Stimulated activated CD8-positive, alpha-beta memory T cell treated with anti-CD3 and anti-CD28 coated beads, Interleukin-7, amount 100 ng/mL, for 1 hour (primary cell): Measurements from ENCODE around the gene PIK3C3.
"Not testable (repeated sequence)": the region's sequence is repeated elsewhere in the genome, so short reads cannot be mapped to it uniquely, and the experiment has no call there.

Source experiments
- DNase-seq, 2 donors: peaks; one replicate each; pipeline ENCODE4 v3.0.0-alpha.2; 2020; ENCODE audit warnings: low read depth in 2 of 2

PIK3C3 gene

DNA sequence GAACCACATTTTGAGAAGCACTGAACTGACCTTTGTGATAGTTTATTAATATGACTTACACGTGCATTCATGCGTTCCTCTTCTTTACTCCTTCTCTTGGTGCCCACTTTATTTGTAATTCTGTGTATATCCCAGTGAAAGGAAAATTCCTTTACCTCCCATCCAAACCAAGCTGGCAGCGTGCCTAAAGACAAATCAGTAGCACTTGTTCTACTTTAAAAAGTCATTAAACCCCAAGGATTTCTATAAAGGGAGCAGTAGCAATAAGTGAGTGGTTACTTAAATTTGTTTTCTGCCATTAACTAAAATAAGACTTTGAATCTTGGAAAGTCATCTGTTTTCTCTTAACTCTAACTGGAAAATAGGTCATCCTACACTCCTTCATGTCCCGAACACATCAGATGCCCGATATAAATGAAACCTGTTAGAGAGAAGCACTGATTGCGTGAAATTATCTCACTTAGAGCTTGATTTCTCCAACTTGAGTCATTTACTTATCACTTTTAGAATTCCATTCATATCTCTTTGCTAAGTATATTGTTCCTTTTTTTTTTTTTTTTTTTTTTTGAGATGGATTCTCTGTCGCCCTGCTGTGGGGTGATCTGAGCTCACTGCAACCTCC, 10.7 kb downstream of the PIK3C3 start:
- no peak for DNase-seq

DNA sequence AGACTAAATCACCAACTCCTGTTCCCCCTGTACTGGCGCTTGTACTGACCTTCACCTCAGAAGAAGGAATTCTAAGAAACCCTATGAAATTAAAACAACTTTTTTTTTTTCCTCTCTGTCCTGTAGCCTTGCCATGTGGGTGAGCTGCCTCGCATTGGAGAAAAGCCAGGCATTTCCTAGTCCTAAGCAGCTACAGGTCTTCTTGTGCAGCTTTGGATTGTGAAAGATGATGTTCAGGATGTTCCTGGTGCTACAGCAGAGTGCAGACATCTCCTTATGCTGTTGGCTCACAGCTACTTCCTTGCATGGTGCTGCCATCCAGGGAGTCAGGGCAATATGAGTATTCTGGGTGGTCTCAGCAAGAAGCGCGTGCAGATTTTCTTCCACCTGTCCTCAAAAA, 11.9 kb downstream of the PIK3C3 start:
- no peak for DNase-seq

DNA sequence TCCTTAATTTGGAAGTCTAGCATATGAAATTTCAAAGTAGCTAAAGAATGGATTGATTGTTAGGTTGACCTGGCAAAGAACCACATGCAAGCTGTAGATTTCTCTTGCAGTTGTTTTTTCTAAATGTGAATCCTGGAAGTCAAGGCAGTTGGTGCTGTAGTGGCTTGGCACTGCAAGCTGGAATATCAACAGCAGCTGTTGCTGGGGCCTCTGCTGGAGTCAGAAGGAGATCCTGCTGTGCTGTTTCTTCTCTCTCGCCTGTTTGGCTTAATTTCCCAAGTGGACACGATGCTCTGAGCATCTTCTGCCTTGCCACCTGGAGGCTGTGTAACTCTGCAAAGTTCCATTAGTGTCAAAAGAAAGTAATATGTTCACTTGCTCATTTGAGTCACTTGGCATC, 12.6 kb downstream of the PIK3C3 start:
- DNase-seq, result no peak

DNA sequence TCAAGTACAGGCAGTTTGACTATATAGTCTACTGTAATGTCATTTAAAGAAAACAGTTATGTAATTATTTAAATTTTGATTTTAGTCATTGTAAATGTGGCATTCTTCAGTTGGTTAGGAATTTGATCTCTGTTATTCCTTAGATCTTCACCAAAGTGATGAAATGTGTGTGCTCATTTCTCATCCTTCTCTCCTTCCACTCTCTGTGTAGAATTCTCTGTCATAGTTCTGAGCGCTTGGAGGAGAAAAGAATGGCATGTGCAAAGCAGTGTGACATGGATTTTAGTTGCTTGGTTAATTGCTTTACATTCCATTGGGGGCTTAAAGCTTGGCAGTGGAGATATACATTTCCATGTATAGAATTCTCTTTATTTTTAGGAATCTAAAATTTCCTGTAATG, 14.8 kb downstream of the PIK3C3 start:
- no peak for DNase-seq

DNA sequence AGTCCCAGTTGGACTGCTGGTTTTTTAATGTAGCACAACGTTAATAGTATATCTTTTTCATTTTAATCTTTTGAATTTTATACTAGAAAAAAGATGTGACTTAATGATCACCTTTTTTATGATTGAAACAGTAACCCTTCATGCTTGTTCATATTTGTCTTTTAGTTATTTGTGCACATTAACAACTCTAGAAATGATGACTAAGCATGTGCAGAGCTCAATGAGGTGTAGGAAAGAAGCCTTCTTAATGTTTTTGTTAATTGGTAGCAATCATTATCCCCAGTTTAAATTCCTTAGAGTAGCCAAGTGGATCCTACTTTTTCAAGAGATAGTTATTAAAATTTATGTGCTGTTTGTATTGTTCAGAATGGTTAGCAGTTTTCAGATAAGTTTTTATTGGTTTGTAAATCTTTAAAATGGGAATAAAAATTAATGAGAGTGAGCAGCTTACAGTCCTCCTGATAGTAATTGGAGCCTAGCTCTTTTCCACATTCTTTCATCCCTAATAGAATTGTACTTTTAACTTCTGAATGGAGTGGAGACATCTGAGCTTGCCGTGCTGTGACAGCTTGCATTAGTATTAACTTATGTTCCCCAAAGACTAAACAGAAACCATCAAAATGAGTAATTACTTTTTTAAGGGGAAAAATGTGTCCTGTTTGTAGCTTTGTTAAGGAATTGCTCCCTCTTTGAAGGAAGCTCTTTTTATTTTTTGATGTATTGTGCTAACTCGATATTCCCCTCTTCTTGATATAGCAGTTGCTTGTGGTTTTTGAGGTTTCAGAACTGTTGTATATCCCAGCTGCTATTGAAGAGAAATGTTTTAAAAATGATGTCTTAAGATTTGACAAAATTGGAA, 17.3 kb downstream of the PIK3C3 start:
- no peak for DNase-seq

DNA sequence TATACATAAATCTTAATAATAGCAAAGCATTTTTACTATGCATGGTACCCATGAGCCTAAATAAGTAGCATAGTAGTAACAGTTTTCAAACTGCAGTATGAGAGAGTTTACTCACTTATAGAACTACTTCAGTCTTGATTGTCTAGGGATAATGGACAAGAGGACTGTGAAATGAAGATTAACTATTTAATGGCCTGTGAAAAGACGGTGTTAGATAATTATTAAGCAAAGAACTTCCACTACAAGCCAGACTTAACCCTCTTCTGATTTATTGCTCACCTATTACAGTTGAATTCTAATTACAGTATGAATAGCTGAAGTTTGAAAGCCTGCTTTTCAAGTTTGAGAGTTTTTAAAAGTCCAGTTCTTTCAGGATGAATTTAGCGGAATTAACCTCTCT, 18.9 kb downstream of the PIK3C3 start:
- no peak for DNase-seq

DNA sequence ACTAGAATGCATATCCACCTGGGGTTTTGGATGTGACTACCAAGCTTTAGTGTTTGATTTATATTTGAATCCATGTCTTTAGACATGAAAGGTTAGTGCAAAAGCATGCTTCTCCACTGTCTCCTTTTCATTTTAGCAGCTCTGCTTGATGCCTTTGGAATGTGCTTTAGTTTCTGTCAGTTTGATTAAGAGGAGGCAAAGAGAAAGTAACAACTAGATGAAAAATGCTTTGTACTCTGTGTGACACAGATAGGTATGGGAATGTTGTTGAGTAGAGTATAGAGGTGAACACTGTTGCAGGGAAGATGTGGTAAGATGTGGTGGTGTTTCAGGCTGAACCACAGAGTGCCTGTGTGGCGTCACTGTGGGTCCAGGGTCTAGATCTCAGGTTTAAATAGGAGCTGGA, 19.8 kb downstream of the PIK3C3 start:
- no peak for DNase-seq

DNA sequence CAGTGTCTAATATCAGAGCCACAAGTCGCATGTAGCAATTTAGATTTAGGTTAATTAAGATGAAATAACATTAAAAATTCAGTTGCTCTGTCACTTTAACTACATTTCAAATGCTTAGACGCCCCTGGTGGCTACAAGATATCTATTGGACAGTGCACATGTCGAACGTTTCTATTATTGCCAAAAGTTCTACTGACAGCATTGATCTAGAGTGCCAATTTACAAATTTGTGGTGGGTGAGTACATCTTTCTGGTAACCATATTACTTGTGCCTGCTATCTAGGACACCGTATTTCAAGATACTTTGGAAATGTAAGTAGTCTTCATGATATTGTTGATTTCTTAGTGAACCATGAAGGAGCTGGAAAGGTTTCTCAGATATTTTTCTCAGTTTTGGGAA, 20.2 kb downstream of the PIK3C3 start:
- no peak for DNase-seq

DNA sequence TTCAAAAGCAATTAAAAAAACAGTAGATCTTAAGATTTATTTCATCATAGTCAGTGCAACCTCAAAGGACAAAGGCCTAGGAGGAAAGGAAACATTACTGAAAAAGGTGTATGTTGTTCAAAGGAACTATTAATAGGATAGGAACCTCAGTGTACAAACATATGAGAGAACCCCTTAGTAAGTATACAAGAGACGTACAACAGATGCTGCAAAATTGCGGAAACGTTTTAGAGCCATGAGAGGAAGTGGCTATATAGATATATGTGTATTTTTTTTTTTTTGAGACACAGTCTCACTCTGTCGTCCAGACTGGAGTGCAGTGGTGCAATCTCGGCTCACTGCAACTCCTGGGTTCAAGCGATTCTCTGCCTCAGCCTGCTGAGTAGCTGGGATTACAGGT, 22.2 kb downstream of the PIK3C3 start:
- no peak for DNase-seq

DNA sequence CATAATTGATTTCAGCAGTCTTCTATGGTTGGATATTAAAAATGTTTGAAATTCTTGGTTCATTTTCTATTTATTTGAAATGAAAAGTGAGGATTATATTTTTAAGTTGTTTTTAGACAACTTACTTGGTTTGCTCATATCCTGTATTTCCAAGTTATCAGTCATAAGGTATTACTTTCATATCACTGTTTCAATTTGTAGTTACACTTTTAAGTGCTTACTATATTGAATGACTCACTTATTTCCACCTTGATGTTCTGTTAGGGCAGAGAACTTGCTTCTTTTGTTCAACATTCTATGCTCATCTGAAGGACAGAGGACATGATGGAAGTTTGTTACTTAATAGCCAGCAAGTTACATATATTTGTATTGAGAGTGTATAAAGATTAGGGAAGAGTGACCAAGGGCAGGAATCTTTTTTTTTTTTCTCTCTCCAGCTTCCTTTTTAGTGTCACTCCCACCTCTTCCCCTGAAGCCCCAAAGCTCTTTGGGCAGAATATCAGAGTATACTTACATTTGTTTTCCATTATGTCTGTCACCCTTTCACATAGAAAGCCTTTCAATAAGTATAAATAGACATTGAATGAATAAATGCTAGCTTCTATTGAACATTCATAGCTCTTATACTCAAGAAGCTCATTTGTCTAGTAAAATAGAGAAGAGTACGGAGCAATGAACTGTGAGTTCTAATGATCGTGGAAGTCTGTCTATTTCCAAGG, 28.1 kb downstream of the PIK3C3 start:
- no peak for DNase-seq

DNA sequence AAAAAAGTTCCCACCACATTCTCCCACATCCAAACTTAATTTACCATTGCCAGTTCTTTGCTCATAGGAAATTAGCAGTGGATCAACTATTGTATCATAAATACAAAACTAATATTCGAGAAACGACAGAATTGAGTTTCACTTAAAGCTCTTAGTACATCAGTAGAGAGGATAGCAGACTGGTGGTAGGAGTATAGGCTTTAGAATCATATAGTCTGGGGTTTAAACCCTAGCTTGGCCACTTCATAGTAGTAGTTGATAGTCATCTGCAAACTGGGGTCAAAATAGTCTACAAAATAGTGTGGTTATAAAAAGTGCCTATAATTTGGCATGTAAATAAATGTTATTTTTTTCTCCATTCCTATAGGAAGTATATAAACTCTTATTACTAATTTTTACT, 30.9 kb downstream of the PIK3C3 start:
- no peak for DNase-seq

DNA sequence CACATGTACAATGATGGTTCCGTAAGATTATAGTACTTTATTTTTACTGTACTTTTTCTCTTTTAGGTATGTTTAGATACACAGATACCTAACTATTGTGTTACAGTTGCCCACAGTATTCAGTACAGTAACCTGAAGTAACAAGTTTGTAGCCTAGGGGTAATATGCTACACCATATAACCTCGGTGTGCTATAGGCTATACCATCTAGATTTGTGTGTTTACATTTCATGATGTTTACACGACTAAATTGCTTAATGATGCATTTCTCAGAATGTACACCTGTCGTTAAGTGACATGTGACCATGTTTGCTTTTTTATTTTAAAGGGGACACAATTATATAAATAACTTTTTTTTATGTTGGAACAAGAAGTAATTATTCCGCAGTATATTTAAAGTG, 34.5 kb downstream of the PIK3C3 start:
- DNase-seq, result no peak

DNA sequence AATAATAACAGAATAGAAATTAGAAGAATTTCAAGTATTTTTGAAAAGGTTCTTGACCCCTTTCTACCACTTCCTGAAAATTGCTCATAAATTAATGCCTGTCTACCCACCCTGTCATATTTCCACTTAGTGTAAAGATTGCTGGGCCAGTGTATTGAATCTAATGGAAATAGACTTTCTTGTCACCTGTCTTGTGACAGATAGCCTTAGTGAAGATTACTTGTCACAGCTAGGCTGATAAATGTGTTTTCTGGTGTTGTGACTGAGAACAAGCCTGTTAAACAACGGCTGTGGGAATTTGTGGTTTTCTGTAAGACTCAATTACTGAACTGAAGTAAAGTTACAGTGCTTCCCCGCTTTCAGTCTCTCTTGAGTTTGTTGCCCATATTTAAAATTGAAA, 37.0 kb downstream of the PIK3C3 start:
- no peak for DNase-seq

DNA sequence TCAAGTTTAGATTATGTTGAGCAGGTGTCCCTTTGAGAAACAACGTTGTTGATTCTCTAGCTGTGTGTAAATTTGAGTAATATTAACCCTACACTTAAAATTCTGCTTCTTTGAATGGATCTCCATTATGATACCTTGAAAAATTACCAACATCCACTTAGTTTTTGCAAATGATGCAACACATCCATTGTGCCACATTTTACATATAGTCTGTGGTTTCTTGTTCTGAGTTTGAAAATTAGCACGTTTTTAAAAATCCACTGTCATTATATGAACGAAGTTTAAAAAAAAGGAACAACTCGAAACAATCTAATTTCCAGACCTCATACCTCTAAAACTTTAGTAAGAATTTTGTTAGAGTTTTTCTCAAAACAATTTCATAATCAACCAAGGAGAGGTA, 37.7 kb downstream of the PIK3C3 start:
- no peak for DNase-seq

DNA sequence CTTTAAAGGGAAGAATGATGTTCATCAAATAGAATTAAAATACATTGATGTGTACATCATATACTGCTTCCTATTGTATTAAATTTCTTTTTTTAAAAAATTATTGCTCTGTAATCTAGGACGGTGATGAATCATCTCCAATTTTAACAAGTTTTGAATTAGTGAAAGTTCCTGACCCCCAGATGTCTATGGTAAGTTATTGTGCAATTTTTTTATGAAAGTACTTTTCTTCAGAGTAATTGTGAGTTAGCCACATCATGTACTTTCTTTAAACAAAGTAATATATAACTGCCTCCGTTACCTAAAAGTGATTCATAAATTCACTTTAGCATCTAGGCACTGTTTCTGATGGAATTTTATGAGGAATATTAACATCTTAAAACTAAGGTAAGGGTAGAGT, 38.1 kb downstream of the PIK3C3 start:
- DNase-seq, result no peak

DNA sequence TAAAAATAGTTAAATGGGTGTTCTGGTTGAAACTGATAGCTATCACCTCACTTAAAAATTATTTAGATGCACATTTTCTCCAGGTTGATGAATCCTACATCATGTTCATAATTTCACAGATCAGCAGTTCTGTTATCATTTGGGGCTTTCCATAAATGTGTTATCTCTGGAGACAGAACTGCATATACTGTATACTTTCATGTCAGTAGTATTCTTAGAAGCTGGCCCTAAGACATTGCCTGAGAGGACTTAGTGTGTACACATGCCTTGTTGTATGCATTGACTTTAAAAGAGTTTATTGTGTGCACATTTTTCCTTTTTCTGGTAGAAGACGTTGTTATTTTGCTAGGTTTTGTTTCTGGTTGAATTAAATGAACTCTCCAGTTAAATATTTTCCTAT, 41.0 kb downstream of the PIK3C3 start:
- no peak for DNase-seq

DNA sequence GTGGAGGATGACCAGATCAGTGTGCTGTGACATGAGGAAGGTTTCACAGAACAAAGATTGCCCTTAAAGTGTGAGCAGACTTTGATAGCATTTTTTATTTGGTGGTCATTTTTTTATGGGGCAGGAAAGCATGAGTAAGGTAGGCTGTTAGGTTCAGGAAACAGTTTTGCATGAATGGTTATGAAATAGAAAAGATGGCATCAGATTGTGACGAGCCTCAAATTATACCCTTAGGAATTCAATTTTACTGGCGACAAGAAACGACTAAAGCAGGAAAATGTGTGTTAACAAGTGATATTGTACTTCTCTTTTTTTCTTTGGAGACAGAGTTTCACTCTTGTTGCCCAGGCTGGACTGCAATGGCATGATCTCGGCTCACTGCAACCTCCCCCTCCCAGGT, 44.7 kb downstream of the PIK3C3 start:
- DNase-seq, result no peak

DNA sequence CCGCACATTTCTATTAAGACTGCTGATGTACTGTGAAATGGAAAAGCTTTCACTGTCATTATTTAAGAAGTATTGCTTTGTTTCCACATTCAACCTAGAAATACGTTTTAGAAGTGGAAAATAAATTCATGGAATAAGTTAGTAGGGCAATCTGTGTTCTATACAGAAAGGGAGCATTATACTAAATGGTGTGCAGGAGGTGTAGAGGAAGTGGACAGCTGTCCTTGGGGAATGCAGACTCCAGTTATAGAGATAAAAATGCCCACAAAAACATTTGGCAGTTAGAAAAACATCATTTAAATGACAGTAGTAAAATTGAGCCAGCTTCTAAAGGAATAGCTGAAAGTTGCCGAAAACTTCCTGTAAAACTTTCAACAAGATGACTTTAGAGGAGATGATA, 46.8 kb downstream of the PIK3C3 start:
- no peak for DNase-seq

DNA sequence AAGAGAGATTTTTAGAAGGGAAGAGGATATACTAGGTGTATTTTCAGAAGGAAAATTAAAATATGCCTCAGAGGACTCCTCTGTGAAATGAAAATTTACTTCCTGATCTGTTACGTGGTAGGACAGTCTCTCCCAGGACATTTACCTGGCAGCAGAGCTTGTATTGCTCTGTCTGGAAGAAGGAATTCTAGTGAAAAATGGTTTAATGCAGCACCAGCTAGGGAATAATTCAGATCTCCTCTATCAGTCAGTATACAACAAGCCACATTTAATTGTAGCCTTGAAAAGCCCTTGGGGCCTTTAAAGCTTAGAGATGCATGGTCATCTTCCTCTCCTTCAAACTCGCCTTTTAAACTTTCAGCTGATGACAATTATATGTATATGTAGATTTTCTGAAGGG, 49.6 kb downstream of the PIK3C3 start:
- DNase-seq, result no peak

DNA sequence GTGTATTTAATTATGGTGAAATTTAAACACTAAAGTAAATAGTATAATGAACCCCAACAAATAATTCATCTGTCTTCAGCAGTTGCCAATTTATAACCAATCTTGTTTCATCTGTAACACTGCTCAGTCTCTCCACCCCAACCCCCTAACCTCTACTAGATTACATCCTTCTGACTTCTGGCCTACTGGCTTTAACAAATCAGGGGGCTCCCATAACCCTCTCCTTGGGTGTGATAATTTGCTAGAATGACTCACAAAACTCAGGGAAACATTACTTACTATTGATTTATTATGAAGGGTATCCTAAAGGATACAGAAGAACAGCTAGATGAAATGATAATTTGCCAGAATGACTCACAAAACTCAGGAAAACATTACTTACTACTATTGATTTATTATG, 50.7 kb downstream of the PIK3C3 start:
- DNase-seq, result no peak

DNA sequence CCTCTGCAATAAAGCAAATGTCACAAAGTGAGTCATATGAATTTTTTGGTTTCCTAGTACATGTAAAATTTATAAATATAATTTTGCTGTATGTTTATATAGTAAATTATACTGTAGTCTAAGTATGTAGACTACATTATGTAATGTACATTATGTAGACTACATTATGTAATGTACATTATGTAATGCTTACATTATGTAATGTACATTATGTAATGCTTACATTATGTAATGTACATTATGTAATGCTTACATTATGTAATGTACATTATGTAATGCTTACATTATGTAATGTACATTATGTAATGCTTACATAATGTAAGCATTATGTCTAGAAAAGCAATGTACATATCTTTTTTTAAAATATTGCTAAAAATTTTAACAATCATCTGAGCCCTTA, 54.4 kb downstream of the PIK3C3 start:
- DNase-seq, result not testable (repeated sequence)

DNA sequence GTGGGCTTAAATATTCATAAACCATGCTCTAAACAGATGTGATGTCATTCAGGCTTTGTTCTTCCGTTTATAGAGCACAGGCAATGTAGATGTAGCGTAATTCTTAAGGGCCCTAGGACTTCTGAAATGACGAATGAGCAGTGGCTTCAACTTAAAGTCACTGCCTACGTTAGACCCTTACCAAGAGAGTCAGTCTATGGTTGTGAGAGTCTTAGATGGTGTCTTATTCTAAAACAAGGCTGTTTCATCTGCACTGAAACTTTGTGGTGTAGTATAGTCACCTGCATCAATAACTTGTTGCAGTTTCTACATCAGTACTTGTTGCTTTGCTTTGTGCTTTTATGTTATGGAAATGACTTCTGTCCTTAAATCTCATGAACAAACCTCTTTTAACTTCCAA, 56.0 kb downstream of the PIK3C3 start:
- no peak for DNase-seq

DNA sequence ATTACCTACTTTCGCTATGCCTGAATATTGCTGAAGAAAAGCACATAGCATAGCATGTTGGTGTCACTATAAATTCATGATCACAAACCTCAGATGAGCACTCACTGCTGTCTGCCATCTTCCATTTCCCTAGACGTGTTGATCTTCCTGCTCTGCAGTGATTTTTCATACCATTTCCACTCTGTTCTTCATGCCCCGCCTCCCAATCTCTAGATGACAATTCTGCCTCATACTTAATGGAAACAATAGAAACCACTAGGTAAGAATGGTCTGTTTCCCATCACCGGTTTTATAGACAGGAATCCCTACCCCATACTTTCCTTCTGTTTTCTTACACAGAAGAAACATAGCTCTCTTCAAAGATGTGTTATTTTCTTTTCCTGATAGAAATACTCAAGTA, 63.8 kb downstream of the PIK3C3 start:
- DNase-seq, result no peak
